Caco-2 (cell line): ENCODE results near the gene TBP. TPM values are rescaled to one million over a fixed set of nuclear protein-coding genes. Genes with fewer than 3 reads are reported as not detected.

ENCODE experiments used
- BruUV-seq: library from RNA; stranded (reverse); fragments of 400-500 nt; replicated peaks from 2 replicates; lab custom pipeline; 2021; lab: Mats Ljungman, UMichigan
- CTCF ChIA-PET: fragments of 300-600 bp; sonication (Branson Sonifier 250); formaldehyde crosslinking; loops from one replicate; lab custom pipeline; 2022; ENCODE audit warnings: antibody characterized with exemption; lab: Charles Lee
- POLR2A ChIA-PET: fragments of 300-600 bp; sonication (Branson Sonifier 250); formaldehyde crosslinking; loops from one replicate; lab custom pipeline; 2022; ENCODE audit warnings: antibody characterized with exemption; lab: Charles Lee
- DNase-seq, 2 experiments: peaks; one replicate each; pipeline versions ENCODE4 v3.0.0 to v3.0.0-alpha.2; 2020 to 2022
- H3K27me3 ChIP-seq: replicated peaks from 2 replicates; pipeline ENCODE4 v1.6.0; 2011; ENCODE audit warnings: low read length; ENCODE audit not compliant: control insufficient read depth, insufficient read depth
- H3K36me3 ChIP-seq: 2 replicates; pipeline ENCODE4 v1.5.1; 2011; ENCODE audit warnings: low read length; ENCODE audit not compliant: control insufficient read depth, insufficient read depth
- H3K4me1 ChIP-seq: fragments of 250-450 bp; sonication (Bioruptor Pico); 2 replicates; pipeline ENCODE4 v1.5.1; 2020; ENCODE audit warnings: mild to moderate bottlenecking
- H3K4me3 ChIP-seq: 2 replicates; pipeline ENCODE4 v1.5.1; 2011; ENCODE audit warnings: low read depth, mild to moderate bottlenecking, control low read depth, low read length
- H3K9me3 ChIP-seq: fragments of 250-450 bp; sonication (Bioruptor Pico); 2 replicates; pipeline ENCODE4 v1.5.1; 2020; ENCODE audit warnings: mild to moderate bottlenecking, moderate library complexity
- H3K27ac Mint-ChIP-seq: one replicate; pipeline ENCODE4 v1.8.0; 2022; ENCODE audit warnings: mixed read lengths; ENCODE audit not compliant: unreplicated experiment
- H3K27me3 Mint-ChIP-seq: one replicate; pipeline ENCODE4 v1.8.0; 2022; ENCODE audit warnings: mixed read lengths; ENCODE audit not compliant: insufficient read depth, unreplicated experiment
- H3K36me3 Mint-ChIP-seq: one replicate; pipeline ENCODE4 v1.8.0; 2022; ENCODE audit warnings: mild to moderate bottlenecking, mixed read lengths; ENCODE audit not compliant: insufficient read depth, unreplicated experiment
- H3K4me1 Mint-ChIP-seq: one replicate; pipeline ENCODE4 v1.8.0; 2022; ENCODE audit warnings: low read depth, mixed read lengths; ENCODE audit not compliant: unreplicated experiment
- H3K4me3 Mint-ChIP-seq: one replicate; pipeline ENCODE4 v1.8.0; 2022; ENCODE audit warnings: mild to moderate bottlenecking, moderate library complexity, mixed read lengths; ENCODE audit not compliant: unreplicated experiment
- H3K9me3 Mint-ChIP-seq: one replicate; pipeline ENCODE4 v1.8.0; 2022; ENCODE audit warnings: mixed read lengths; ENCODE audit not compliant: unreplicated experiment
- intact Hi-C: fragments of 100-400 bp; cut with micrococcal nuclease; formaldehyde crosslinking; loops from one replicate; pipeline ENCODE4 v1.10.0; 2022; ENCODE audit not compliant: unreplicated experiment
- total RNA-seq: library from RNA; stranded (reverse); gene quantifications from 2 replicates; pipeline ENCODE4 v1.2.3, GENCODE V29; 2022
- TF ChIP-seq, protein P1 (sequence below), 2 experiments: fragments of 200-600 bp in 1 of 2; IDR thresholded peaks; 1 replicate in 1 of 2; 2 replicates in 1 of 2; pipeline versions ENCODE4 v1.5.1 to v1.8.0; 2011 to 2022; ENCODE audit warnings: antibody characterized with exemption in 1 of 2, control low read depth in 1 of 2, inconsistent platforms in 1 of 2, low read depth in 1 of 2, low read length in 1 of 2, mild to moderate bottlenecking in 1 of 2, moderate library complexity in 1 of 2; ENCODE audit not compliant: insufficient read depth in 1 of 2, severe bottlenecking in 1 of 2, unreplicated experiment in 1 of 2

The TBP gene
- total RNA-seq, 1 experiment from 2014 or later, result 20.8 TPM

DNA sequence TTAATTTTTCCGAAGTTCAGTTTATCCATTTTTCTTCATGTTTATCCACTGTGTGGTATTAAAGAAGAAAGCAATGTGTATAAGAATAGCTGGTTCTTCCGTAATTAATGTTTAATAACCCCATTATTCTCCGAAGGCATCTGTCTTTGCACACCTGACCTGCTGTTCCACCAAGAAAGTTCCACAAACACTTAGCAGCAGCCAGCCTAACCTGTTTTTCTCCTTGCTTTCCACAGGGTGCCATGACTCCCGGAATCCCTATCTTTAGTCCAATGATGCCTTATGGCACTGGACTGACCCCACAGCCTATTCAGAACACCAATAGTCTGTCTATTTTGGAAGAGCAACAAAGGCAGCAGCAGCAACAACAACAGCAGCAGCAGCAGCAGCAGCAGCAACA, 7.4 kb downstream of the TBP start:
- intact Hi-C loops, result no loop called here
- no peak for DNase-seq
- no peak overlapping the region for H3K4me3 ChIP-seq
- Mint-ChIP-seq H3K4me3 (no peak overlapping the region), H3K27ac (no peak overlapping the region), H3K9me3 (no peaks in the 10 kb centered on the region), H3K27me3 (no peaks in the 10 kb centered on the region), H3K4me1 (no peaks in the 10 kb centered on the region), H3K36me3 (peaks cover 75% of the 10 kb centered on the region)
- H3K36me3 ChIP-seq, result peaks cover 1% of the 10 kb centered on the region; the same call in 1 of the 2 replicates
- POLR2A ChIA-PET, result no interaction called here
- TF ChIP-seq, protein P1, sequence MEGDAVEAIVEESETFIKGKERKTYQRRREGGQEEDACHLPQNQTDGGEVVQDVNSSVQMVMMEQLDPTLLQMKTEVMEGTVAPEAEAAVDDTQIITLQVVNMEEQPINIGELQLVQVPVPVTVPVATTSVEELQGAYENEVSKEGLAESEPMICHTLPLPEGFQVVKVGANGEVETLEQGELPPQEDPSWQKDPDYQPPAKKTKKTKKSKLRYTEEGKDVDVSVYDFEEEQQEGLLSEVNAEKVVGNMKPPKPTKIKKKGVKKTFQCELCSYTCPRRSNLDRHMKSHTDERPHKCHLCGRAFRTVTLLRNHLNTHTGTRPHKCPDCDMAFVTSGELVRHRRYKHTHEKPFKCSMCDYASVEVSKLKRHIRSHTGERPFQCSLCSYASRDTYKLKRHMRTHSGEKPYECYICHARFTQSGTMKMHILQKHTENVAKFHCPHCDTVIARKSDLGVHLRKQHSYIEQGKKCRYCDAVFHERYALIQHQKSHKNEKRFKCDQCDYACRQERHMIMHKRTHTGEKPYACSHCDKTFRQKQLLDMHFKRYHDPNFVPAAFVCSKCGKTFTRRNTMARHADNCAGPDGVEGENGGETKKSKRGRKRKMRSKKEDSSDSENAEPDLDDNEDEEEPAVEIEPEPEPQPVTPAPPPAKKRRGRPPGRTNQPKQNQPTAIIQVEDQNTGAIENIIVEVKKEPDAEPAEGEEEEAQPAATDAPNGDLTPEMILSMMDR (IDR thresholded peaks at IDR 0.05; ENCODE audit: insufficient read depth in 1 of 2, low read depth in 1 of 2, low read length in 1 of 2, severe bottlenecking in 1 of 2, unreplicated experiment in 1 of 2), result no peak
- H3K9me3 ChIP-seq, result no peaks in the 10 kb centered on the region
- no peaks in the 10 kb centered on the region for H3K27me3 ChIP-seq
- H3K4me1 ChIP-seq, result no peaks in the 10 kb centered on the region
- BruUV-seq, result no TSS peak
- CTCF ChIA-PET, result no interaction called here

DNA sequence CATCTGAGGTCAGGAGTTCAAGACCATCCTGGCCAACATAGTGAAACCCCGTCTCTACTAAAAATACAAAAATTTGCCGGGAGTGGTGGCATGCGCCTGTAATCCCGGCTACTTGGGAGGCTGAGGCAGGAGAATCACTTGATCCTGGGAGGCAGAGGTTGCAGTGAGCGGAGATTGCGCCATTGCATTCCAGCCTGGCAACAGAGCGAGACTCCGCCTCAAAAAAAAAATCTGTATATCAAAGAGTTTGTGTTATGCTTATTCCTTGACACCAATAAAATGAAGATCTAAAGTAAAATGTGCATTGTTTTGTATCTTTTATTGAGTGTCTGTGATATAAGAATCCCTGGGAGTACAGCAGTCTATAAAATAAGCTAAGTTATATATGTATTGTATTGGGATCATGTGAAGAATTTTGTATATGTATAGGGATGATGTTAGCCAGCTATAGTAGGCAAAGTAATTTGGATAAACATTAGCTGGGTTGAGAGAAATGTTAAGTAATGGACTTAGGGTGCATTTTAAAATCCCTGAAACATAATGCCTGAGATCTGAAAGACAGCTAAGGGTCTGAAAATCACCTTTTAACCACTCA, 10.9 kb downstream of the TBP start:
- Mint-ChIP-seq H3K4me1 (no peaks in the 10 kb centered on the region), H3K4me3 (no peak overlapping the region), H3K36me3 (peaks cover 82% of the 10 kb centered on the region), H3K27me3 (no peaks in the 10 kb centered on the region), H3K9me3 (no peaks in the 10 kb centered on the region), H3K27ac (no peak overlapping the region)
- DNase-seq, result no peak
- CTCF ChIA-PET, result no interaction called here
- TF ChIP-seq, protein P1 (IDR thresholded peaks at IDR 0.05; ENCODE audit: insufficient read depth in 1 of 2, low read depth in 1 of 2, low read length in 1 of 2, severe bottlenecking in 1 of 2, unreplicated experiment in 1 of 2), result no peak
- Histone ChIP-seq H3K4me3 (no peak overlapping the region), H3K36me3 (no peaks in the 10 kb centered on the region; the same call in 1 of the 2 replicates), H3K27me3 (no peaks in the 10 kb centered on the region), H3K4me1 (no peaks in the 10 kb centered on the region), H3K9me3 (no peaks in the 10 kb centered on the region)
- intact Hi-C loops, result no loop called here
- POLR2A ChIA-PET, result no interaction called here
- BruUV-seq, result no TSS peak

DNA sequence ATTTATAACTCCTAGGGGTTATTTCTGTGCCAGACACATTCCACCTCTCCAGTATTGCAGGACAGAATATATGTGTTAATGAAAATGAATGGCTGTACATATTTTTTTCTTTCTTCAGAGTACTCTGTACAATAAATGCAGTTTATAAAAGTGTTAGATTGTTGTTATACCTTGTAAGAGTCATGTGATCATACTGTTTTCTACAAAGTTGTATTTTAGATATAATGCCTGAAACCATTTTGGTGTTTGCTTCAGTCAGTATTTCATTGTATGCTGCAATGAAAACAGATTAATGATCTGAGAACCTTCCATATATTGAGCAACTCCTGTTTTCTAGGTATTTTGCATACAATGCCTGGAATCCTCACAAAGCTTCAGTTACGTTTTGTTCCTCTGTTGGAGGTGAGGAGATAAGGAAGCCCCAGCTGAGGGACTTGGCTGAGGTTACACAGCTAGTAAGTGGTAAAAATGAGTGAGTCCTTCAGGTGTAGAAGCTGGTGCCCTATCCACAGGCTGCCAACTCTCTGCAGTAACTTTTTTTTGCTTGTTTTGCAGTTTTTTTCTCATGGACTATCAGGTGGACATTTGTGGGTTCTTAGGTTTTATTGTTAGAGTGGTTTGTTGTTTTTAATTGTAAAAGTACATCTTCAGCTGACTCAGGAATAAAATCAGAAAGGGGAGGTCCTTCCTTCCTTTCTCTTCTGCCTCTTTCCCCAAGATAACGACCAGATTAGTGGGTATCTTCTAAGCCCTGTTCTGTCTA, 18.7 kb downstream of the TBP start:
- peaks cover 43% of the 10 kb centered on the region for H3K36me3 Mint-ChIP-seq
- CTCF ChIA-PET, result no interaction called here
- no peaks in the 10 kb centered on the region for H3K9me3 ChIP-seq
- H3K4me1 ChIP-seq, result no peaks in the 10 kb centered on the region
- H3K4me1 Mint-ChIP-seq, result no peaks in the 10 kb centered on the region
- DNase-seq, result no peak
- H3K36me3 ChIP-seq, result no peaks in the 10 kb centered on the region; the same call in 1 of the 2 replicates
- no TSS peak for BruUV-seq
- intact Hi-C loops, result no loop called here
- H3K9me3 Mint-ChIP-seq, result no peaks in the 10 kb centered on the region
- H3K27ac Mint-ChIP-seq, result no peak overlapping the region
- TF ChIP-seq, protein P1 (IDR thresholded peaks at IDR 0.05; ENCODE audit: insufficient read depth in 1 of 2, low read depth in 1 of 2, low read length in 1 of 2, severe bottlenecking in 1 of 2, unreplicated experiment in 1 of 2), result no peak
- no peak overlapping the region for H3K4me3 ChIP-seq
- no peaks in the 10 kb centered on the region for H3K27me3 ChIP-seq
- H3K4me3 Mint-ChIP-seq, result no peak overlapping the region
- POLR2A ChIA-PET, result no interaction called here
- no peaks in the 10 kb centered on the region for H3K27me3 Mint-ChIP-seq
